ENCODE data around the gene OAT. TPM values are rescaled to one million over a fixed set of nuclear protein-coding genes. Genes with fewer than 3 reads are reported as not detected.
"Not testable (repeated sequence)": the region's sequence is repeated elsewhere in the genome, so short reads cannot be mapped to it uniquely, and the experiment has no call there.

Gene OAT
- total RNA-seq, 6 experiments from 2014 or later: 126 to 158 (median 137) TPM

DNA sequence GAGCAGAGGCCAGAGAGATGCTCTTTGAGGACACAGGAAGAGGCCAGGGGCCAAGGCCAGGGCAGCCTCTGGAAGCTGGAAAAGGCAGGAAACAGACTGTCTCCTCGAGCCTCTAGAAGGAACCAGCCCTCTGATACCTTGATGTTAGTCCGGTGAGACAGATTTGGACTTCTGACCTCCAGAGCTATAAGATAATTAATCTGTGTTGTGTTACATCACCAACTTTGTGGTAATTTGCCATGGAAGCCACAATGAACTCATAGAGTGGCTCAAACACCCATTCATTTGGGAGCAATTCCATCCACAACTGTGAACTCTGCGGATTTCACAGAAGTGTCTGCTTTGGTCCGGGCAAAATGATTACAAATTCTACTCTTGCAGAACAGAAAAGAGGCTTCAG, 48.7 kb downstream of the OAT start:
- DNase-seq: no peak
- no peak overlapping the region for H3K4me3 Mint-ChIP-seq
- TF ChIP-seq, protein P1, sequence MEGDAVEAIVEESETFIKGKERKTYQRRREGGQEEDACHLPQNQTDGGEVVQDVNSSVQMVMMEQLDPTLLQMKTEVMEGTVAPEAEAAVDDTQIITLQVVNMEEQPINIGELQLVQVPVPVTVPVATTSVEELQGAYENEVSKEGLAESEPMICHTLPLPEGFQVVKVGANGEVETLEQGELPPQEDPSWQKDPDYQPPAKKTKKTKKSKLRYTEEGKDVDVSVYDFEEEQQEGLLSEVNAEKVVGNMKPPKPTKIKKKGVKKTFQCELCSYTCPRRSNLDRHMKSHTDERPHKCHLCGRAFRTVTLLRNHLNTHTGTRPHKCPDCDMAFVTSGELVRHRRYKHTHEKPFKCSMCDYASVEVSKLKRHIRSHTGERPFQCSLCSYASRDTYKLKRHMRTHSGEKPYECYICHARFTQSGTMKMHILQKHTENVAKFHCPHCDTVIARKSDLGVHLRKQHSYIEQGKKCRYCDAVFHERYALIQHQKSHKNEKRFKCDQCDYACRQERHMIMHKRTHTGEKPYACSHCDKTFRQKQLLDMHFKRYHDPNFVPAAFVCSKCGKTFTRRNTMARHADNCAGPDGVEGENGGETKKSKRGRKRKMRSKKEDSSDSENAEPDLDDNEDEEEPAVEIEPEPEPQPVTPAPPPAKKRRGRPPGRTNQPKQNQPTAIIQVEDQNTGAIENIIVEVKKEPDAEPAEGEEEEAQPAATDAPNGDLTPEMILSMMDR (IDR thresholded peaks at IDR 0.05): no peak
- no peaks in the 10 kb centered on the region for H3K9me3 Mint-ChIP-seq
- H3K36me3 Mint-ChIP-seq (ENCODE audit: low read depth): no peaks in the 10 kb centered on the region
- no peaks in the 10 kb centered on the region for H3K4me1 Mint-ChIP-seq (ENCODE audit: low read depth)
- no peak overlapping the region for H3K27ac Mint-ChIP-seq
- H3K27me3 Mint-ChIP-seq (ENCODE audit: insufficient read depth): peaks cover 38% of the 10 kb centered on the region

DNA sequence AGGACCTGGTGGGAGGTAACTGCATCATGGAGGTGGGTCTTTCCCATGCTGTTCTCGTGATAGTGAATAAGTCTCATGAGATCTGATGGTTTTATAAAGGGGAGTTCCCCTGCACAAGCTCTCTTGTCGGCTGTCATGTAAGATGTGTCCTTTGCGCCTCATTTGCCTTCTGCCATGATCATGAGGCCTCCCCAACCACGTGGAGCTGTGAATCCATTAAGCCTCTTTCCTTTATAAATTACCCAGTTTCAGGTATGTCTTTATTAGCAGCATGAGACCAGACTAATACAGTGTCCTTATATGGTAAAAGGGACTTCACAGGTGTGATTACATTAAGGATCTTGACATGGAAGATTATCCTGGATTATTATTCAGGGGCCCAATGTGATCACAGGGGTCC, 49.2 kb downstream of the OAT start:
- H3K4me1 Mint-ChIP-seq (ENCODE audit: low read depth); DNase-seq; H3K27ac Mint-ChIP-seq; H3K4me3 Mint-ChIP-seq; H3K36me3 Mint-ChIP-seq (ENCODE audit: low read depth); H3K9me3 Mint-ChIP-seq: not testable (repeated sequence)
- peaks cover 38% of the 10 kb centered on the region for H3K27me3 Mint-ChIP-seq (ENCODE audit: insufficient read depth)

DNA sequence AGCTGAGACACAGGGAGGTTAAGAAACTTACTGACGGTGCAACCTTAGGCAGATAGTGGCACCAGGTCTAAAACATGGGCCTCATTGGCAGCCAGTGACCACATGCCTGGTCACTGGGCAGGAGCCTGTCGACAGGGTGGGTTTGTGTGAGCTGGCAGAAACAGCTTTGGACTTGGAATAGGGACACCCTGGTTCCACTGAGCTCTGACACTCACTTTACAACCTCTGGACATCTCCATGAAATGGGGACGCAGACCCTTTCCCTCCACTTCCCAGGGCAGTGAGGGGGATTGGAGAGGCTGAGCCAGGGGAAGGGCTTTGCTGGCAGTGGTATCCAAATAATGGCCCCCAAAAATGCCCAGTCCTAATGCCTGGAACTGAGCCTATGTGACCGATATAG, 49.7 kb downstream of the OAT start:
- H3K27me3 Mint-ChIP-seq (ENCODE audit: insufficient read depth): peaks cover 42% of the 10 kb centered on the region
- H3K27ac Mint-ChIP-seq: no peak overlapping the region
- TF ChIP-seq, protein P1 (IDR thresholded peaks at IDR 0.05): no peak
- no peak for DNase-seq
- no peaks in the 10 kb centered on the region for H3K36me3 Mint-ChIP-seq (ENCODE audit: low read depth)
- no peaks in the 10 kb centered on the region for H3K4me1 Mint-ChIP-seq (ENCODE audit: low read depth)
- no peaks in the 10 kb centered on the region for H3K9me3 Mint-ChIP-seq
- H3K4me3 Mint-ChIP-seq: no peak overlapping the region

DNA sequence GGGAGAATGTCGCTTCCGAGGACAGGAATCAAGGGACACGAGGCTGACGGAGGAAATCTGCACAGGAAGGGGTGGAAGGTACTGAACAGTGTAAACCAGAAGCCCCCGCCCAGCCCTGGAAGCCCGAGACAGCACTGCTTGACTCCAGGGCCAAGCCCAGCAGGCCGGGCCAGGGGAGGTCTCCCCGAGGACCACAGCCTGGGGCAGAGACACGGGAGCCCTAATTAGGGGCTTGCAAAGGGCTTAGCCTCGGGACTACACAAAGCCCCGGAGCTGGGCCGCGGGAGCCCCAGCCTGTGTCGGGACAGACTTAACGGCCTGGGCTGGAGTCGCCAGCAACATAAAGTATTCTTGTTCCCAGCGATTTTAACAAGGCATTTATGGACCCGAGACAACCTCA, 50.8 kb downstream of the OAT start:
- Mint-ChIP-seq H3K36me3 (ENCODE audit: low read depth) (no peaks in the 10 kb centered on the region), H3K27me3 (ENCODE audit: insufficient read depth) (peaks cover 39% of the 10 kb centered on the region), H3K4me3 (no peak overlapping the region), H3K4me1 (ENCODE audit: low read depth) (no peaks in the 10 kb centered on the region), H3K27ac (no peak overlapping the region), H3K9me3 (no peaks in the 10 kb centered on the region)
- TF ChIP-seq, protein P1 (IDR thresholded peaks at IDR 0.05): no peak
- no peak for DNase-seq

DNA sequence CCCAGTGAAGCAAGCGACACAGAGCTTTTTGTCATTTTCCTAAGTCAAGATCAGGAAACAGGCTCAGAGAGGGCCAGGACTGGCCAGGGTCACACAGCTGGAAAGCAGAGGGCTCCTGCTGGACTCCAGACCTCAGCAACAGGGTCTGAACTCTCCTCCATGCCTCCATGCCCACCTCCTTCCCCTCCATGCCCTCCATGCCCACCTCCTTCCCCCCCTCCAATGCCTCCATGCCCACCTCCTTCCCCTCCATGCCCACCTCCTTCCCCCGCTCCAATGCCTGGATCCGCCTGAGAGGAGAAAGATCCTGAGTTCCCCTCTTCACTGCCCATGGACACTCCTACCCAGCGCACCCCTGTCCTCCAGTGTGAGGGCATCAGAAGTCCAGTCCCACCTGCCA, 51.3 kb downstream of the OAT start:
- H3K9me3 Mint-ChIP-seq: no peaks in the 10 kb centered on the region
- H3K4me3 Mint-ChIP-seq: no peak overlapping the region
- H3K27ac Mint-ChIP-seq: no peak overlapping the region
- no peaks in the 10 kb centered on the region for H3K4me1 Mint-ChIP-seq (ENCODE audit: low read depth)
- H3K27me3 Mint-ChIP-seq (ENCODE audit: insufficient read depth): peaks cover 39% of the 10 kb centered on the region
- H3K36me3 Mint-ChIP-seq (ENCODE audit: low read depth): no peaks in the 10 kb centered on the region
- TF ChIP-seq, protein P1 (IDR thresholded peaks at IDR 0.05): no peak
- no peak for DNase-seq

DNA sequence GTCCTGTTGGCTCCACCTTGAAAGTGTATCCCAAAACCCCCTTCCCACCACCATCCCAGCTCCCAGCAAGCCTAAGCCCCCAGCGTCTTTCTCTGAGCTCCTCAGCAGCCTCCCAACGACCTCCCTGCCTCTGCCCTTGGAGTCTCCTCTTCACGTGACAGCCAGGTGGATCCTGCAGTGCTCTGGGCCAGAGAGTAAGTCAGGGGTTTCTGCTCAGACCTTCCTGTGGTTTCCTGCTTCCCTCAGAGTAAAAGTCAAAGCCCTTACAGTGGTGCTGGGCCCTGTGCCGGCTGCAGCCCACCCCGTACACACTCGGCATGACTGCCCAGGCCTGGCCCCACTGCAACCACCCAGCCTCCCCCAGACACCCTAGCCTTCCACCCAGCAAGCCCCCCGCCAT, 51.9 kb downstream of the OAT start:
- Mint-ChIP-seq H3K4me1 (ENCODE audit: low read depth) (no peaks in the 10 kb centered on the region), H3K27me3 (ENCODE audit: insufficient read depth) (peaks cover 36% of the 10 kb centered on the region), H3K9me3 (no peaks in the 10 kb centered on the region), H3K4me3 (no peak overlapping the region), H3K36me3 (ENCODE audit: low read depth) (no peaks in the 10 kb centered on the region), H3K27ac (no peak overlapping the region)
- TF ChIP-seq, protein P1 (IDR thresholded peaks at IDR 0.05): no peak
- no peak for DNase-seq

All from HFFc6 (cell line).